OCI-LY7 (cell line): ENCODE measurements around the gene TMEM247. TPM values are rescaled to one million over a fixed set of nuclear protein-coding genes. Genes with fewer than 3 reads are reported as not detected.

Experiments used
- BruUV-seq: library from RNA; stranded (reverse); fragments of 400-500 nt; replicated peaks from 2 replicates; lab custom pipeline; 2021; lab: Mats Ljungman, UMichigan
- CTCF ChIA-PET: fragments of 300-600 bp; sonication (Branson Sonifier 250); formaldehyde crosslinking; loops from one replicate; lab custom pipeline; 2022; ENCODE audit warnings: antibody characterized with exemption; ENCODE audit not compliant: unreplicated experiment; lab: Charles Lee
- POLR2A ChIA-PET: fragments of 300-600 bp; sonication (Branson Sonifier 250); formaldehyde crosslinking; loops from one replicate; lab custom pipeline; 2022; ENCODE audit warnings: antibody characterized with exemption; lab: Charles Lee
- DNase-seq: peaks from one replicate; pipeline ENCODE4 v3.0.0-alpha.2; 2015; ENCODE audit warnings: low spot score
- H2AFZ ChIP-seq: fragments of 200-600 bp; sonication (generic), shearing (Covaris generic); 2 replicates; pipeline ENCODE4 v1.6.1; 2014; ENCODE audit warnings: mild to moderate bottlenecking, antibody characterized with exemption, low read length, moderate library complexity
- H3K27ac ChIP-seq: fragments of 200-600 bp; sonication (generic); 2 replicates; pipeline ENCODE4 v1.5.1; 2014; ENCODE audit warnings: mixed run types, low read depth, mild to moderate bottlenecking, moderate library complexity, low read length, inconsistent platforms; ENCODE audit not compliant: poor library complexity, severe bottlenecking
- H3K36me3 ChIP-seq: fragments of 200-600 bp; sonication (generic); 2 replicates; pipeline ENCODE4 v1.6.1; 2014; ENCODE audit warnings: mild to moderate bottlenecking, antibody characterized with exemption, low read length, moderate library complexity, mixed read lengths; ENCODE audit not compliant: insufficient read depth
- H3K4me1 ChIP-seq: fragments of 200-600 bp; sonication (generic); 2 replicates; pipeline ENCODE4 v1.5.1; 2014; ENCODE audit warnings: mild to moderate bottlenecking, low read length; ENCODE audit not compliant: insufficient read depth, poor library complexity, severe bottlenecking
- H3K4me2 ChIP-seq: fragments of 200-600 bp; sonication (generic); 2 replicates; pipeline ENCODE4 v1.6.1; 2014; ENCODE audit warnings: mild to moderate bottlenecking, low read length
- H3K4me3 ChIP-seq: fragments of 200-600 bp; sonication (generic); 2 replicates; pipeline ENCODE4 v1.5.1; 2014; ENCODE audit warnings: mild to moderate bottlenecking, low read depth, low read length; ENCODE audit not compliant: poor library complexity, severe bottlenecking
- H3K79me2 ChIP-seq: fragments of 200-600 bp; sonication (generic); 2 replicates; pipeline ENCODE4 v1.6.1; 2016; ENCODE audit warnings: low read depth, mild to moderate bottlenecking, low read length, moderate library complexity, mixed read lengths; ENCODE audit not compliant: insufficient read depth
- H3K9me2 ChIP-seq: fragments of 200-600 bp; sonication (generic); 2 replicates; pipeline ENCODE4 v1.6.1; 2016; ENCODE audit warnings: mild to moderate bottlenecking, low read length, mixed read lengths; ENCODE audit not compliant: insufficient read depth
- H3K9me3 ChIP-seq: fragments of 200-600 bp; sonication (generic); 2 replicates; pipeline ENCODE4 v1.6.1; 2014; ENCODE audit warnings: mild to moderate bottlenecking, mixed run types, low read length, mixed read lengths
- H4K20me1 ChIP-seq: fragments of 200-600 bp; sonication (generic); 2 replicates; pipeline ENCODE4 v1.6.1; 2014; ENCODE audit warnings: mild to moderate bottlenecking, antibody characterized with exemption, low read length, moderate library complexity, mixed read lengths; ENCODE audit not compliant: insufficient read depth
- CTCF ChIP-seq: fragments of 200-600 bp; sonication (generic); conservative IDR thresholded peaks from 2 replicates; pipeline ENCODE4 v1.5.1; 2014; ENCODE audit warnings: mild to moderate bottlenecking, antibody characterized with exemption, low read length, moderate library complexity, mixed read lengths
- EZH2phosphoT487 ChIP-seq: fragments of 200-600 bp; sonication (generic); IDR thresholded peaks from 2 replicates; pipeline ENCODE4 v1.6.1; 2018; ENCODE audit warnings: low read depth, borderline replicate concordance, mild to moderate bottlenecking, mixed run types, antibody characterized with exemption, low read length, moderate library complexity, mixed read lengths
- intact Hi-C: fragments of 100-400 bp; cut with micrococcal nuclease; formaldehyde crosslinking; loops from one replicate; pipeline ENCODE4 v1.10.0; 2022; ENCODE audit not compliant: unreplicated experiment
- total RNA-seq, 2 experiments: library from RNA; depleted of rRNA in 1 of 2; stranded (reverse); fragments of >200 nt in 1 of 2; shearing (Covaris generic) in 1 of 2; gene quantifications; 2 replicates each; pipeline ENCODE4 v1.2.3, GENCODE V29; 2014 to 2022

Gene TMEM247
- total RNA-seq, 2 experiments from 2014 or later, result not detected

GRCh38 chr2:46510598-46511177, 31.3 kb downstream of the TMEM247 start:
- no peak for DNase-seq
- Histone ChIP-seq H3K27ac (no peak overlapping the region), H4K20me1 (no peaks in the 10 kb centered on the region), H3K36me3 (no peaks in the 10 kb centered on the region), H3K4me1 (peaks cover 5% of the 10 kb centered on the region), H3K4me3 (no peak overlapping the region), H3K9me2 (no peaks in the 10 kb centered on the region), H3K4me2 (no peak overlapping the region), H3K79me2 (no peaks in the 10 kb centered on the region), H2AFZ (no peak overlapping the region), H3K9me3 (no peaks in the 10 kb centered on the region; the same call in 1 of the 2 replicates)
- TF ChIP-seq EZH2phosphoT487, result no peak
- no peak for TF ChIP-seq CTCF
- BruUV-seq, result no TSS peak
- ChIA-PET POLR2A (no interaction called here), CTCF (no interaction called here)
- intact Hi-C loops, result no loop called here

GRCh38 chr2:46512185-46512584, 32.8 kb downstream of the TMEM247 start:
- H3K4me2 ChIP-seq, result no peak overlapping the region
- H3K36me3 ChIP-seq, result no peaks in the 10 kb centered on the region
- H3K4me1 ChIP-seq, result peaks cover 5% of the 10 kb centered on the region
- no peaks in the 10 kb centered on the region for H3K9me2 ChIP-seq
- H3K9me3 ChIP-seq, result peaks cover 8% of the 10 kb centered on the region; the same call in 1 of the 2 replicates
- H4K20me1 ChIP-seq, result no peaks in the 10 kb centered on the region
- TF ChIP-seq CTCF, result no peak
- TF ChIP-seq EZH2phosphoT487, result no peak
- CTCF ChIA-PET, result no interaction called here
- no peaks in the 10 kb centered on the region for H3K79me2 ChIP-seq
- BruUV-seq, result TSS peak; percentile 47
- intact Hi-C loops, result no loop called here
- DNase-seq, result no peak
- no peak overlapping the region for H2AFZ ChIP-seq
- POLR2A ChIA-PET, result no interaction called here
- no peak overlapping the region for H3K4me3 ChIP-seq
- H3K27ac ChIP-seq, result no peak overlapping the region

GRCh38 chr2:46514738-46515137, 35.4 kb downstream of the TMEM247 start:
- Histone ChIP-seq H3K36me3 (no peaks in the 10 kb centered on the region), H3K79me2 (no peaks in the 10 kb centered on the region), H3K9me2 (no peaks in the 10 kb centered on the region), H2AFZ (no peak overlapping the region), H3K4me2 (no peak overlapping the region), H3K9me3 (peaks cover 8% of the 10 kb centered on the region; the same call in 1 of the 2 replicates), H3K4me3 (no peak overlapping the region), H4K20me1 (no peaks in the 10 kb centered on the region), H3K27ac (no peak overlapping the region), H3K4me1 (no peaks in the 10 kb centered on the region)
- no peak for DNase-seq
- ChIA-PET POLR2A (interaction anchor here (0.7 to 1.3 kb wide), 3 partner anchors 9 to 19 kb away, joined by 3 to 4 read pairs (median 3); no protein-coding TSS in a partner anchor), CTCF (no interaction called here)
- TF ChIP-seq CTCF (no peak), EZH2phosphoT487 (no peak)
- BruUV-seq, result no TSS peak
- intact Hi-C loops, result no loop called here
